PC-3 (cell line): ENCODE measurements around the gene RBM47.

ENCODE experiments used
- CTCF ChIP-seq: fragments of 300-600 bp; sonication (generic); conservative IDR thresholded peaks from 2 replicates; pipeline ENCODE4 v1.5.1; 2017; ENCODE audit warnings: antibody characterized with exemption, low read depth, mild to moderate bottlenecking, low read length
- EZH2 ChIP-seq: fragments of 300-600 bp; sonication (generic); IDR thresholded peaks from one replicate; pipeline ENCODE4 v1.6.1; 2017; ENCODE audit warnings: antibody characterized with exemption, mild to moderate bottlenecking, low read length; ENCODE audit not compliant: unreplicated experiment
- EZH2phosphoT487 ChIP-seq: fragments of 300-600 bp; sonication (generic); IDR thresholded peaks from 2 replicates; pipeline ENCODE4 v1.6.1; 2018; ENCODE audit warnings: mild to moderate bottlenecking, antibody characterized with exemption, low read length, borderline replicate concordance

DNA sequence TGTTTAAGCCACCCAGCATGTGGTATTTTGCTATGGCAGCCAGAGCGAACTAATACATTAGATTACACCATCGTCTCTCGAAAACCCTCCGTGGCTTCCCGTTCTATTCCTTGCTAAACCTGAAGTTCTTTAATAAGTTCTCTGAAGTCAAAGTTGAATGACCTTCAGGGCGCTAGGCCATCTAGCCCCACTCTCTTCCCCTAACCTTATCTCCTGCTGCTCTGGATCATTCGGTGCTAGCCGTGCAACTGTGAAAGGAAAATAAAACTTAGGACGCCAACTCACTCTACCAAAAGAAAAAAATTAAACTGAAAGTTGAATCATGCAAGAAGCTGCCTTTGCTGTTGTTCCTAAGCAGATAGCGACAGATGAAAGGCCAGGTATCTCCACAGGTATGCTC lies 254.6 kb downstream of the RBM47 start:
- TF ChIP-seq CTCF (no peak), EZH2 (no peak), EZH2phosphoT487 (no peak)
